ENCODE results near the gene P4HB. TPM values are rescaled to one million over a fixed set of nuclear protein-coding genes. Genes with fewer than 3 reads are reported as not detected.
A peak's percentile ranks its signal among the peaks of the same experiment; 100 is the strongest.

The P4HB gene
- total RNA-seq = 100 to 1,000 TPM; 188 to 568 (median 304) TPM
- 100 to 1,000 TPM; 161 to 224 TPM for polyA plus RNA-seq
- total RNA-seq = 166 reads per million, percentile 91 among the genes with 10 or more reads in this experiment

DNA sequence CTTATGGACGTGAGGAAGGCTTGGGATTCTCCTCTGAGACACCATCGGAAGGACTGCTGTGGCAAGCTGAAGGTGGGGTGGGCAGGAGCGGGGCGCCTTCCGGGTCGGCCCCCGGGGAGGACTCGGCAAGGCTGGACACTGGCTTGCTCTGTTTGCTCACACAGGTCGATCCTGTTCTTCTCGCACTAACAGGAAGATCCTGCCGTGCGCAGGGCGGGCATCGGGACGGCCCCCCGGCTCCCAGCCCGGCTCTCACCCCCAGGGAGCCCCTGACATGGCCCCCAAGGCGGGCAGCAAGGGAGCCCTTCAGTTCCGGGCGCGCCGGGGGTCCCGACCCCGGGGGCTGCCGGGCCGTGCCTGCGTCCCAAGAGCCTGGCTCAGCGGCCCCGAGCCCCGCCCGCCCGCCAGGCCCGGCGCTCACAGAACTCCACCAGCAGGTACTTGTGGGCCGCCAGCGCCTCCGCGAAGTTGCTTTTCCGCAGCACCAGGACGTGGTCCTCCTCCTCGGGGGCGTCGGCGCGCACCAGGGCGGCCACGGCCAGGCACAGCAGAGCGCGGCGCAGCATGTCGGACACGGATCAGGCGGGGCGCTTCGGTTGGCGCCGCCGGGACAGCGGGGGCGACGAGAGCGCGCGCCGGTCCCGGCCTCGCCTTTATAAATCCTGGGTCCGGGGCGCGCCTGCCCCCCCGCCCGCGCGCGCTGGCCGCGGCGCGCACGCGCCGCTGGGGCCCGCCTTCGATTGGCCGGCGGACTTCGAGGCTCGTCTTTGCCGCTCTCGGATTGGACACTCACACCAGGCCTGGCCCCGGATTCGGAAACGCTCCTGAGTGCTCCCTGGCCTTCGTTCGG lies at the start of gene P4HB:
P4HB (minus strand) TSS at position 630 of the 850 bp plus-strand sequence; CDS start at position 566, 64 bp downstream.
- no peaks in the 10 kb centered on the region for H3K27me3 ChIP-seq (ENCODE audit: control insufficient read depth in 2 of 2, insufficient read depth in 2 of 2, low read length in 2 of 2)
- ChIA-PET CTCF (interaction anchor here (0.5 kb wide), 1 partner anchor 281 kb away, joined by 3 read pairs; no protein-coding TSS in a partner anchor), POLR2A (interaction anchor here (0.6 to 3.8 kb wide), 10 partner anchors 10 to 349 kb away, joined by 3 to 62 read pairs (median 3); partner anchors contain the start of genes ARHGDIA, ARL16, HGS and MAFG)
- H3K9me3 ChIP-seq (ENCODE audit: control insufficient read depth in 2 of 3, low read length in 3 of 3) = no peaks in the 10 kb centered on the region
- H3K27ac ChIP-seq (ENCODE audit: low read depth, low read length) = peak within 1 kb of the TSS; percentile 95
- Mint-ChIP-seq H3K9me3 (peaks cover 0 to 10% (median 0%) of the 10 kb centered on the region in 11 donors), H3K36me3 (peaks cover 0 to 28% (median 4%) of the 10 kb centered on the region in 5 donors), H3K4me3 (peak within 1 kb of the TSS; percentile 81 to 99 (median 91)), H3K4me1 (peaks cover 19 to 52% (median 43%) of the 10 kb centered on the region in 7 donors), H3K27ac (peak within 1 kb of the TSS; percentile 89 to 100 (median 98)), H3K27me3 (peaks cover 0 to 5% (median 0%) of the 10 kb centered on the region in 5 donors)
- H3K4me3 ChIP-seq (ENCODE audit: low read length) = peak within 1 kb of the TSS; percentile 83
- peaks cover 2 to 32% (median 6%) of the 10 kb centered on the region in 3 experiments for H3K36me3 ChIP-seq (ENCODE audit: control insufficient read depth in 2 of 3, insufficient read depth in 3 of 3, low read length in 3 of 3)
- peaks cover 20 to 27% of the 10 kb centered on the region in 2 donors for H3K4me1 ChIP-seq (ENCODE audit: control insufficient read depth in 2 of 2, insufficient read depth in 2 of 2, low read length in 2 of 2)
- intact Hi-C loops (cut with micrococcal nuclease) = loop anchor here (1.0 to 10.0 kb wide), 22 partner anchors 11 to 1405 kb away; partner anchors contain the start of genes ACTG1 (in 2 of the 2), ARL16 (in 2 of the 2), MCRIP1 (in 2 of the 2) and MRPL12 (in 2 of the 2)
- DNase-seq = peak in 3 of 9 donors; percentile 85 to 95 (median 94)
- ATAC-seq = no peak

DNA sequence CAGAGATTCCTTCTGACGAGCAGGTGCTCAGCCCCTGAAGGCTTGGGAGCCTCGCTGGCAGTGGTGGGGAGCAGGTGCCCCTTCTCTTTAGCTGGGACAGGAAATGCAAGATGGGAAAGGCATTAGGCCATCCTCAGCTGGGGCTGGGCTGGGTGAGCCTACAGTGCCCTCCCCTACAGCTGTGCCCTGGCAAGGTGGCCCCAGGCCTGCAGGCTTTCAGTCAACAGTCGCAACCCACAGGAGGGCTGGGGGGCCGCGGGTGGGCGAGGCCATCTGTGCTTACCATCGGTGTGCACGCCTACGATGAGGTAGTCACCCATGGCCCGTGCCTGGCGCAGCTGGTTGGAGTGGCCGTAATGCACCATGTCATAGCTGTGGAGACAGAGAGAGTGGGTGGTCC lies 48.9 kb upstream of the P4HB start:
- ChIA-PET POLR2A (no interaction called here), CTCF (no interaction called here)
- H3K4me3 Mint-ChIP-seq = peak overlapping the region in 5 of 10 donors; percentile 12 to 90 (median 55)
- H3K27me3 Mint-ChIP-seq = no peaks in the 10 kb centered on the region
- peaks cover 0 to 12% (median 4%) of the 10 kb centered on the region in 5 donors for H3K36me3 Mint-ChIP-seq
- Histone ChIP-seq H3K4me3 (ENCODE audit: low read length) (no peak overlapping the region), H3K27me3 (ENCODE audit: control insufficient read depth in 2 of 2, insufficient read depth in 2 of 2, low read length in 2 of 2) (no peaks in the 10 kb centered on the region), H3K36me3 (ENCODE audit: control insufficient read depth in 2 of 3, insufficient read depth in 3 of 3, low read length in 3 of 3) (peaks cover 4 to 67% (median 11%) of the 10 kb centered on the region in 3 experiments), H3K4me1 (ENCODE audit: control insufficient read depth in 2 of 2, insufficient read depth in 2 of 2, low read length in 2 of 2) (peaks cover 7 to 8% of the 10 kb centered on the region in 2 donors), H3K27ac (ENCODE audit: low read depth, low read length) (no peak overlapping the region), H3K9me3 (ENCODE audit: control insufficient read depth in 2 of 3, low read length in 3 of 3) (no peaks in the 10 kb centered on the region)
- intact Hi-C loops (cut with micrococcal nuclease) = no loop called here
- H3K4me1 Mint-ChIP-seq = peaks cover 0 to 22% (median 4%) of the 10 kb centered on the region in 7 donors
- DNase-seq = no peak
- peak overlapping the region in 1 of 9 donors; percentile 9 for H3K27ac Mint-ChIP-seq
- no peak for ATAC-seq
- H3K9me3 Mint-ChIP-seq = no peaks in the 10 kb centered on the region

GRCh38 chr17:81908793-81909192 lies 48.5 kb upstream of the P4HB start:
- H3K4me1 Mint-ChIP-seq = peaks cover 0 to 22% (median 4%) of the 10 kb centered on the region in 7 donors
- Histone ChIP-seq H3K27me3 (ENCODE audit: control insufficient read depth in 2 of 2, insufficient read depth in 2 of 2, low read length in 2 of 2) (no peaks in the 10 kb centered on the region), H3K4me3 (ENCODE audit: low read length) (no peak overlapping the region), H3K36me3 (ENCODE audit: control insufficient read depth in 2 of 3, insufficient read depth in 3 of 3, low read length in 3 of 3) (peaks cover 4 to 67% (median 7%) of the 10 kb centered on the region in 3 experiments), H3K27ac (ENCODE audit: low read depth, low read length) (no peak overlapping the region), H3K4me1 (ENCODE audit: control insufficient read depth in 2 of 2, insufficient read depth in 2 of 2, low read length in 2 of 2) (peaks cover 7 to 8% of the 10 kb centered on the region in 2 donors), H3K9me3 (ENCODE audit: control insufficient read depth in 2 of 3, low read length in 3 of 3) (no peaks in the 10 kb centered on the region)
- H3K4me3 Mint-ChIP-seq = peak overlapping the region in 1 of 10 donors; percentile 9
- H3K27ac Mint-ChIP-seq = no peak overlapping the region
- no peak for ATAC-seq
- intact Hi-C loops (cut with micrococcal nuclease) = no loop called here
- no peaks in the 10 kb centered on the region for H3K27me3 Mint-ChIP-seq
- no peak for DNase-seq
- CTCF ChIA-PET = no interaction called here
- H3K36me3 Mint-ChIP-seq = peaks cover 0 to 11% (median 4%) of the 10 kb centered on the region in 5 donors
- no peaks in the 10 kb centered on the region for H3K9me3 Mint-ChIP-seq
- POLR2A ChIA-PET = no interaction called here

DNA sequence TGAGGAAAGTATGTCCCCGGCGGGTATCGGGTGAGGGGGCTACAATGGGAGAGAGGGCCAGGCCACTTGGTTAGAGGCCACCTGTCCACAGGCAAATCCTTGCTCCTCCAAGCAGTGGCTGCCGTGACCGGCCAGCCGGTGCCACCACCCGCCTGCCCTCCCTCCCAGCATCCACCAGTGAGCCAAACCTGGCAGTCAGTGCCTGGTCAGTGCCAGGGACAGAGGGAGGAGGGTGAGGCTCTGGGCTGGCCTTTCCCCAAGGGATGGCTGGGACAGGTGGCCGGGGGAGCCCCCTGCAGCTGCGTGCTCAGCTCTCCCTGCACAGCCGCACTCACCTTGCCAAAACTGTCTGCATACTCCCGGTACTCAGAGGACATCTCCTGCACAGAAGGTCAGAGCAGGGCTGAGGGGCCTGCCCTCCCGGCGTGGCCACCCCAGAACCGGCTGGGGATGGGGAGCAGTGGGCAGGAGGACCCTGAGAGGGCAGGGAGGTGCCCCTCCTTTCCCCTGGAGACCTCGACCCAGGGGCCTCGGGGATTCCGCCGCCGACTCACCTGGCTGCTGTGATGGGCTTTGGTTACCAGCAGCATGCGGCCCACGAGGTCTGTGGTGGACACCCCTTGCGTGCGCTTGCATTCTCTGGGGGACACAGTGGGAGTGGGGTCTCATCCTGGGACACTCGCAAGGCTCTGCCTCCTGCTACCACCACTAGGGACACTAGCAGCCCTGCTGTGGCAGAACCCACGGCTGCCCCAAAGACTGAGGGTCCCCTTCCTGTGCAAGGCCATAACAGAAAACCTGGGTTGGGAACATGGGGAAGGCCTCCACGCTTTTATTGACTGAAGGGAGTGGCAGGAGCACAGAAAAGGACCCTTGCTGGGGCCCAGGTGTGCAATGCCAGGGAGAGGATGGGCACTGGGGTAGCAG lies 47.1 kb upstream of the P4HB start:
- no peaks in the 10 kb centered on the region for H3K9me3 ChIP-seq (ENCODE audit: control insufficient read depth in 2 of 3, low read length in 3 of 3)
- H3K27me3 ChIP-seq (ENCODE audit: control insufficient read depth in 2 of 2, insufficient read depth in 2 of 2, low read length in 2 of 2) = no peaks in the 10 kb centered on the region
- H3K4me1 ChIP-seq (ENCODE audit: control insufficient read depth in 2 of 2, insufficient read depth in 2 of 2, low read length in 2 of 2) = peaks cover 7 to 8% of the 10 kb centered on the region in 2 donors
- H3K4me3 ChIP-seq (ENCODE audit: low read length) = no peak overlapping the region
- intact Hi-C loops (cut with micrococcal nuclease) = no loop called here
- Mint-ChIP-seq H3K27ac (no peak overlapping the region), H3K36me3 (no peaks in the 10 kb centered on the region), H3K4me3 (no peak overlapping the region), H3K9me3 (no peaks in the 10 kb centered on the region), H3K27me3 (no peaks in the 10 kb centered on the region), H3K4me1 (peaks cover 0 to 19% (median 0%) of the 10 kb centered on the region in 7 donors)
- ChIA-PET POLR2A (no interaction called here), CTCF (no interaction called here)
- peaks cover 0 to 54% (median 0%) of the 10 kb centered on the region in 3 experiments for H3K36me3 ChIP-seq (ENCODE audit: control insufficient read depth in 2 of 3, insufficient read depth in 3 of 3, low read length in 3 of 3)
- no peak for ATAC-seq
- DNase-seq = no peak
- H3K27ac ChIP-seq (ENCODE audit: low read depth, low read length) = no peak overlapping the region

DNA sequence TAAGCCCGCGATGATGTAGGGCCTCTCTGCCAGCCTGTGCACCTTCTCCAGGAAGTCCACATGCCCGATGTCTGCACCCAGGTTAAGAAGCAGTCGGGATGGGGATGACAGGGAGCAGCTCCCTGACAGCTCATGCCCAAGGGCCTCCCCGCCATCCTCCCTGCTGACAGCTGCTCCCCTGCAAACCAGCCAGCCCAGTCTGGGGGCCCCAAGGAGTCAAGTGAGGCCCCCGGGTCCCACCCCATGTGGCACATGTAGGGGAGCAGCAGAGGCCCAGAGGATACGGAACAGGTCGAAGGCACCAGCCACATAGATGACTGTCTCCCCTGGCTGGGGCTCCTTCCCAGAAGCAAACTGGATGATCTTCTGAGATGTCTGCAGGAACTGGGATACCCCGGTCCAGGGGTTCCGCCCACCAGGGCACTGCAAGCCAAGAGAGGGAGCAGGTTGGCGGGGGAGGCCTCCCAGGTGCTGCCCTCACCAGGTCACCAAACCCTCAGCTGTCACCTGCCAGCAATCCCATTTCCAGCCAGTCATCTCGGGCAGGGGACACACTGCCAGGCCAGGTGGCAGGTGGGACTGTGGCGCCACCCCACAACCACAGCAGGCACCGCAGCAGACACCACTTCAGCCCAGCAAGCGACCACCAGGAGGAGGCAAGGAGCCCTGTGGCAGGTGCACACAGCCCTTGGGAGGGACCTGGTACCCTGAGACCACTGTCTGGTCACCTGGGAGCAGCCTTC lies 46.3 kb upstream of the P4HB start:
- H3K27ac Mint-ChIP-seq = no peak overlapping the region
- no peak overlapping the region for H3K4me3 Mint-ChIP-seq
- DNase-seq (no peak), ATAC-seq (no peak)
- Histone ChIP-seq H3K4me3 (ENCODE audit: low read length) (no peak overlapping the region), H3K27ac (ENCODE audit: low read depth, low read length) (no peak overlapping the region), H3K4me1 (ENCODE audit: control insufficient read depth in 2 of 2, insufficient read depth in 2 of 2, low read length in 2 of 2) (peaks cover 7 to 8% of the 10 kb centered on the region in 2 donors), H3K27me3 (ENCODE audit: control insufficient read depth in 2 of 2, insufficient read depth in 2 of 2, low read length in 2 of 2) (peaks cover 0 to under 1% of the 10 kb centered on the region in 2 donors), H3K9me3 (ENCODE audit: control insufficient read depth in 2 of 3, low read length in 3 of 3) (no peaks in the 10 kb centered on the region), H3K36me3 (ENCODE audit: control insufficient read depth in 2 of 3, insufficient read depth in 3 of 3, low read length in 3 of 3) (peaks cover 0 to 47% (median 0%) of the 10 kb centered on the region in 3 experiments)
- CTCF ChIA-PET = no interaction called here
- H3K27me3 Mint-ChIP-seq = no peaks in the 10 kb centered on the region
- no peaks in the 10 kb centered on the region for H3K36me3 Mint-ChIP-seq
- POLR2A ChIA-PET = interaction anchor here (1.0 to 1.6 kb wide), 2 partner anchors 13 to 20 kb away, joined by 3 read pairs; no protein-coding TSS in a partner anchor
- H3K4me1 Mint-ChIP-seq = peaks cover 0 to 12% (median 0%) of the 10 kb centered on the region in 7 donors
- intact Hi-C loops (cut with micrococcal nuclease) = no loop called here
- H3K9me3 Mint-ChIP-seq = no peaks in the 10 kb centered on the region

Measured in naive thymus-derived CD4-positive, alpha-beta T cell (primary cell).